ENCODE results near the gene KRT81.
"Not testable (repeated sequence)": the region's sequence is repeated elsewhere in the genome, so short reads cannot be mapped to it uniquely, and the experiment has no call there.

KRT81 gene

DNA sequence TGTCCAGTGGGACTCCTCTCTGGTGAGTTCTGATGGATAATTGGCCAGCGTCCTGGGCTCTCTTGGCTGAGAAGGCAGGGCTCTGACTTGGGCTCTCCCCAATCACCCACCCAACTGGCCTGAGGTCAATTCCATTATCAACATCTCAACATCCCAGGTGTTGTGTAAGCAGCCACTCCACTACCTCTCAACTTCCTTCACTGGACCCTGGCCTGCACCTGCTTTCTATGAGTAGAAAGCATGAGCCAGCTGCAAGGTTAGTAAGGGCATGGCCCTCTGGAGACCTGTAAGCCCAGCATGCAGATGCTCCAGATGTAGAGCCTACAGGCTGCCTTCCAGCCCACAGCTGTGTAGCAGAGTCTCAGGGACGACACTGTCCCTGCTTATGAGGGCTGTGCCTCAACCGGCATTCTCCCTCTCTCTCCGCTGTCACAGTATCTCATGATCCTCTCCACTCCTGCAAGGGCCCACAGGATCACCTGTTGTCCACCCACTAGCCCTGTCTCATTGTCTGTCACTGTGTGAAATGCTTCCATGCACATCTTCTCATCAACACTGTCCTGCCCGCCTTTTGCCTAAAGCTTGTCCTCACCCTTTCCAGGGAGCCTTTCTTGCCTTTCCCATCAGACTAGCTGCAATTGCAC, 5.4 kb upstream of the KRT81 start:
- DNase-seq (ENCODE audit: low read depth) = no peak

DNA sequence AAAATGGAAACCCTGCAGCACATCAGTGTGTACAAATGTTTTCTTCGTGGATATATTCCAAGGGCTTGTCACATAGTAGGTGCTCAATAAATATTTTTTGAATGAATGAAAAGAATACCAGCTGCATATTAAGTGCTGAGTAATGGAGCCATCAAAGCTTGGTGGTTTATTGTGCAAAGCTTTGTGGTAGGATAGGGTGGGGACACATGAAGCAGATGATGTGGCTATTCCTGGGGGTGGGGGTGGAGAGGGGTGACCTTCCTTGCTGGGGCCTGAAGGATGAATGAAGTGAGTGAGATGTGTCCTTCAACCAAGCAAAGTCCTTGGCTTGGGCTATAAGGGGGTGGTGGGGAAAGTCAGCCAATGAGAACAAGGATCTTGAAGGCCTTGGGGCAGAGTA, 4.3 kb upstream of the KRT81 start:
- no peak for DNase-seq (ENCODE audit: low read depth)

DNA sequence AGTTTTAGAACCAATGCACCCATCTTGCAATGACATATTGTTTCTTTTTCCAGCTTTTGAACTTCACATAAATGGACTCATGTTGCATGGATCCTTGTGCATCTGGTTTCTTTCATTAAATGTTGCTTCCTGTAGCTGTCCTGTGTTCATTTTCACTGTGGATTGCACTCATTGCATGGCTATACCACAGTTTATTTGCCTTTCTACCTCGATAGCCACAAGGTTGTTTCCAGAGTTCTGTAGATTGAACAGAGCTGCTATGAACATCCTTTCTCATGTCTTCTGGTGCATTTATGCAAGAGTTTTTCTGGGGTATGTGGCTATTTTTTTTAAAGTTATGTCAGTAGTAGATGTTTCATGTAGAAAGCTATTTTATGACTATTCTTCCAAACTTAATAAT, 3.5 kb upstream of the KRT81 start:
- DNase-seq (ENCODE audit: low read depth) = no peak

DNA sequence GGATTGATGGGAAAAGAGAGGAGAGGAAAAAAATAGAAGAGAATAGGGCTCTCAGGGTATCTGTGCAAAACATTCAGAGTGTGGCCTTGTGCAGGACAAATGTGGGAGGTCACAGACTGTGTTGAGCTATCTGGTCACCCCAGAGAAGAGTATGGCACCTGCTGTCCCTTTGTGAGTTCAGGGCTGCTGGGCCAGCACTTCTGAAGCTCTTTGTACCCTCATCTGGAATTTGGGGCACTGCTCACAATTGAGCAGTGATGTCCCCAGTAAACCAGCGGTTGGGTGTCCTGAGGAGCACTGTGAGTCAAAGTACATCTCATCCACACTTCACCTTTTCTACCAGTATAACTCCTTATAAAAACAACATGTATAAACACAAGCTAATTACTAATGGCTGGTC, 2.6 kb upstream of the KRT81 start:
- DNase-seq (ENCODE audit: low read depth) = no peak

DNA sequence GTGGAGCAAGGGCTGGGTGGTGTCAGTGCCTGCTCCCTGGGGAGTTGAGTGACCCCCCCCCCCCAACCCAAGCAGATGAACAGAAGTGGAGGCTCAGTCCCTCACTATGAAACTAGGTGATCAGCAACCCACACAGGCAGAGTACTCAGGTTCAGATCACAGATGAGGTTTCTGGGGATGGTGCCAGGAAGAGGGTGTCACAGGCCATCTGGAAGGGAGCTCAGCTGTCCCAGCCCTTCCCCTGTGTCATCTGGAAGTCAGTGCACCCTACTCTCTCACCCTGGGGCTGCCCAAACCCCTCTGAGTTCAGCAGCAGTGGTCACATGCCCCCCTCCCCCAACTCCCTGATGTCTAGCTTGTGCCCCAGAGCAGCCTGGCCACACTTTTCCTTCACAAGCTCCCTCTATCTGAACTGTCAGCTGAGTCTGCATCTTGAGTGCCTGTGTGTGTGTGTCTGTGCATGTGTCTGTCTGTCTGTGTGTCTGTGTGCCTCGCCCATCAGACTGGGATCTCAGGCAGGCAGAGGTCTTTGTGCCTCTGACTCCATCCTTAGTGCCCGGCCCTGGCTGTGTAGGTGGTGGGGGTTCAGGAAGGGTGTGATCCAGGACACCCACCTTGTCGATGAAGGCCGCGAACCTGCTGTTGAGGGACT, 725 bp downstream of the KRT81 start:
- DNase-seq (ENCODE audit: low read depth) = not testable (repeated sequence)

DNA sequence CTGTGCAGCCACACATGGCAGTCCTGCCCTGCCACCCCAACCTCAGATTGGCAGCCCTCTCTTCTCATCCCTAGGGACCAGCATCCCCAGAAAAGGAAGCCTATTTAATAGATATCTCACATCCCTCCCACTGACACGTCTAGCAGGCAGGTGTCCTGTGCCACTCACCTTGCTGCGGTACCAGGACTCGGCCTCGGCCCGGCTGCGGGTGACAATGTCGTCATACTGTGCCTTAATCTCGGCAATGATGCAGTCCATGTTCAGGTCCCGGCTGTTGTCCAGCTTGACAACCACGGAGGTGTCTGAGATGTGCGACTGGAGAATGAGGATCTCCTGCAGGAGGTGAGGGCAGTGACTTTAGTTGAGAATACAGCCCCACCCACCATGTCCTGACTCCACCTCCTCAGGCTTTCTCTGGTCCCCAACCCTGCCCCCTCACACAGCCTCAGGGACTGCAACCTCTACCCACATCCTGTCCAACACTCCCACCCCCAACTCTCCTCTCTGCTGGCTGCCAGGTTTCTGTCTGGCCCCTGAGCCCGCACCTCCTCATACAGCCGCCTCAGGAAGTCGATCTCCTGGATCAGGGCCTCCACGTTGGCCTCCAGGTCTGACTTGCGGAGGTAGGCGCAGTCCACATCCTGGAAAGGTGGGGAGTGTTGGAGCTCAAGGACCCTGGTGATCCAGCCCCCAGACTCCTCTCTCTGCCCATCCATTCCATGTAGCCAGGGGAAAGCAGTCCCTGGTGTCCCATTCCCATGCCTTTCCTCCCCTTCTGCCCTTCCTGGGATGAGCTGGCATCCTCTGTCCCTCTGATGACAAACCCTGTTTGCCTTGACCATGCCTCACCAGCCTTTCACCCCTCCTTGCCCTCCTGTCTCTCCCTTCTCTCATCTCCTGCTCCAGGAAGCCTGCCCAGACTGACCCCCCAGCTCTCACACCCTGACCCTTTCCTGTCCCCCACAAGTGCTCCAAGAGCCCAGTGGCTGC, 3.2 kb downstream of the KRT81 start:
- DNase-seq (ENCODE audit: low read depth) = peak; percentile 46

DNA sequence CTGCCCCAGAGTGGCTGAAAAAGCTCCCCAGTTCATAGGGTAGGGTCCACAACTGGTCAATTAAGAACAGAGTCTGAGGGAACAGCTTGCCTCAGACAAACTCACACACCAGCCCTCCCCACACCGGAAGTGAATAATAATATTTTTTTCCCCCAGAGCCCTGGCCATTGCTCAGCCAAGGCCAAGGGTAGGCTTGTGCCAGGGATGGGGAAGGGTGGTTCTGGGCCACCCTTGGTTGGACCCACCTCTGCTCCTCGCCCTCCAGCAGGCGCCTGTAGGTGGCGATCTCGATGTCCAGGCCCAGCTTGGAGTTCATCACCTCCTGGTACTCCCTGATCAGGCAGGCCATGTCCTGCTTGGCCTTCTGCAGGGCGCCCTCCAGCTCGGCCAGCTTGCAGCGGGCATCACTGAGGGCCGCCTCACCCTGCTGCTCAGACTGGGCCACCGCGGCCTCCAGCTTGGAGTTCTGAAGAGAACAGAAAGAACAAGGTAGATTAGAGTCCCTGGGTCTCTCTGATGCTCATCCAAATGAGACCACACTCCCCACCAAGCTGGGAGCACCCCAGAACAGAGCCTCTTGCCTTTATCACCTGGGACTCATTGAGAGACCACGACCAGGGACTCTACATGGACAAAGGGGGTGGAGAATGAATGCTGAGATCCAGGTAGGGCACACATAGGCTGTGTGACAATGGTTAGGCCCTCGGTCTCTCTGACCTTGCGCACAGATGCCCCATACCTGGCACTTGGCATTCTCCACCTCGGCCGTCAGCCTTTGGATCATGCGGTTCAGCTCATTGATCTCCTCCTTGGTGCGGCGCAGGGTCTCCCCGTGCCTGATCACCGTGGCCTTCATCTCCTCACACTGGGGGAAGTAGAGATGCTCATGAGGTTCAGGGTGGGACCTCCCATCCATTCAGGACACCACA, 4.2 kb downstream of the KRT81 start:
- DNase-seq (ENCODE audit: low read depth) = not testable (repeated sequence)

DNA sequence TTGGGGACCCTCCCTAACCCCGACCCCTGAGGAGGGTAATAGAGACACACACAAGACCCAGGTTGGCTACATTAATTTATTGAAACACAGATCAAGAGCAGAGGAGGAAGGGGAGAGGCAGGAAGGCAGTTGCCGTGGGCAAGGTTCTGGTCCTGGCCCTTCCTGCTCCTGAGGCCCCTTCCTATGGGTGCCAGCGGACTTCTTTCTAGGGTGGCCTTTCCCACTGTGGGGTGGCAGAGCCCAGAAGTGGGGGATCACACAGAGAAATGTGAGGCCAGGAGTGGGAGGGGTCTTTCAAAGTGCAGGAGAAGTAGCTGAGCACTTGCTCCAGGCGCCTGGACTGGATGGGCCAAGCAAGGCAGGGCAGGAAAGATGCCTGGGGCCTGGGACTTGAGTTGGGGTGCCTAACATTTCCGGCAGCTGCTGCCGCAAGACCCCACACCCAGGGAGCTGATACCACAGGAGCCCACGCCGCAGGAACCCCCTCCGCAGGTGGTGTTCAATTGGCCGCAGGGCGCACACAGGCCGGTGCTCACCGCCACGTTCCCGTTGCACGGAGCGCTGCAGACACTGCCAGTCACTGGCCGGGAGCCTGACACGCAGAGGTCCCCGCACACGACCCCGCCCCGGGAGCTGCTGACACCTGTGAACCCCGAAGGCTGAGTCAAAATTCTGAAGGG, 5.3 kb downstream of the KRT81 start:
- DNase-seq (ENCODE audit: low read depth) = no peak

DNA sequence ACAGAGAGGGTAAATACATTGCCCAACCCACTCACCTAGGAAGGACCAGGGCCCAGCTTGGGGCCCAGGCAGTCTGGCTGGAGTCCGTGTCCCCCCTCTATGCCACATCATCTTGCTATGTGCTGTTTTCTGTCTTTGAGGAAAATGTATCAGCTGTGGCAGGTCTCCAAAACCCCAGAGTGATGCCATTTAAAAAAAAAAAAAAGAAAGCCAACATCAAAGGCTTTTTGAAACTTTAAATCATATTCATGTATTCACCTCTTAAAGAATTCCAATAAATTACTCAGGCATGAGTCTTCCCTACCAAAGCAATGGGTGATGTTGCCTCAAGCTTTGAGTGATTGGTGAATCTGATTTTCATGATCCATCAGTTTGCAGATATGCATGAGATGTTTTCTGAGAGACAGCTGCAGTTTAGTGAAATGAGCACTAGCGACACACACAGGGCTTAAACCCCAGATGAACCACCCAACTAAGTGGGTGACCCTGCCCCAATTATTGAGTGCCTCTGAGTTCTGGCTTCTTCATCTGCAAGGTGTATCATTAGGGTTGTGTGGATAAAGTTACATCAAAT, 6.1 kb downstream of the KRT81 start:
- DNase-seq (ENCODE audit: low read depth) = peak; percentile 81

DNA sequence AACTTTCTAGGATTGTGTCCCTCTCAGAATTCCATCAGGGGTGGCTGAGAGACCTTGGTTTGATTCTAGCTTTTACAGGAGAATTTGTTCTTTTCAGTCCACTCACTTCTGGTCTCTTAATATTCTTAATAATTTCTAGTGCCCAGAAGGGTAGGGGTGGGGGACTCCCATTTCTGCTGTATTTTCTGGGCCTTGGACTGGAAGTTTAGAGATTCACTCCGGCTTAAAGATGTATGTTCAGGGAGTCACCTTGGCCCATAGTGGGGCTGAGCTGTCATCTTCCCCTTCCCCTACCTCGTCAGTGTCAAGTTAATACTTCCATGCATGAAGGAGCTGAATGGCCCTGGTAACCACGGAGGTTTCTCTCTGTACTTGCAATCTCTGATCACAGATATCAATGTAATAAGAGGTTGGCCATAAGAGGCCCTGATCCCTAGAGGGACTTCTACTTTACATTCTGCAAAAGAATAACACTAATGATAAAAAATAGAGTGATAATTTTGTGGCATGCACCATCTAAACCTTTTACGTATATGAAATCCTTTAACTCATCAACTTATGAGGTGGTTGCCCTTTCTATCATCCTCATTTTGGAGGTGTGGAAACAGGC, 6.7 kb downstream of the KRT81 start:
- DNase-seq (ENCODE audit: low read depth) = no peak

DNA sequence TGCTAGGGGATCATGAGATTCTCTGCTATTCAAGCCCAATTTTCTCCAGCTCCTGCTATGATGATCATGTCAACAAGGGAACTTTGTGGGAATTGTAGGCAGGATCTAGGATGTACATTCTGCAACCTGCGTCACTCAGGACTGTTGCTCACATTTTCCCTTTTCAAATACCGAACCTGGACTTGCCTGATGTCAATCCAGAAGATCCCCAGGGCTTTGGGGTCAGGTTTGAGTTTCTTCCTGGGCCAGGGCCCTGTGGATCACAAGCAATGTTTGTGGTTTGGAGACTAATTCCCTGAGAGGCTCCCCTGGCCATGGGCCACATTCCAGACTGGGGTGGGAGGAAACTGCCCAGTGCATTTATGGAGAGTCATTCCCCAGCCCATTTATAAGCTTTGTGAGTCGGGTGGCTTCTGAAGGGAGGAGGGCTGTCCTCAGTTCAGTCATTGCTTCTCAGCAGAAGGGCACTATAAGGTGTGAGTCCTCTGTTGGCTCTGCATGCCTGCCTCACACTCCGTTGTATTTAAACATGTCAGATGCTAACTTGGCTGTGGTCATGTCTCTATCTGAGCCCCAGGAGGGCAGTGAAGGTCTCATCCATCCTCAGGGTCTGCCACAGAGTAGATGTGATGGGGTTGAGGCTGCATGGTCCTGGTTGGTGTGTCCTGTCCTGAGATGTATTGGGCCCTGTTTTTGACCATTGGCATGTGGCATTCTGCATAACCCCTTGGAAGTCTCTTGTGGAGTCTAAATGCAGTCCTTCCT, 10.4 kb downstream of the KRT81 start:
- peak; percentile 99 for DNase-seq (ENCODE audit: low read depth)

DNA sequence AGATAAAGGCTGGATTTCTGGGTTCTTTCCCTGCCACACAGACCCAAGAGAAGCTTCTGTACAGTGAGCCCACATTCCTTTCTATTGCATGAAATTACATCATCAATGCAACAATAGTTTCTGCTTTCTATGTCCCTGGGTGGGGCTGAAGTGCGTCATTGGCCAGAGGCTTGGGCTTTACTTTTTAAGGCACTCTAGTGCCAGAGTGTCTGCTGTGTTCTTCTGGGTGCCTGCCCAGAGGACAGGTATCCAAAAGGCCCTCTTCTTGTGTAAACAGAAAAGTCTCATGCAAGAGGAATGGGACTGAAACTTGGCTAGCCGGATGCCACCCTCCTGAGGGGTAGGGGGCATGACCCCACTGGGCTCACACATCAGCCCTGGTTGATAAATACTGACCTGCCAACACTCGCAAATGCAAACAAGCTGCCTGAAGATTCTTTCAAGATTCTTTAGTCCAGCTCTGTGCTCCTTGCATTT, 11.0 kb downstream of the KRT81 start:
- DNase-seq (ENCODE audit: low read depth) = peak; percentile 96

DNA sequence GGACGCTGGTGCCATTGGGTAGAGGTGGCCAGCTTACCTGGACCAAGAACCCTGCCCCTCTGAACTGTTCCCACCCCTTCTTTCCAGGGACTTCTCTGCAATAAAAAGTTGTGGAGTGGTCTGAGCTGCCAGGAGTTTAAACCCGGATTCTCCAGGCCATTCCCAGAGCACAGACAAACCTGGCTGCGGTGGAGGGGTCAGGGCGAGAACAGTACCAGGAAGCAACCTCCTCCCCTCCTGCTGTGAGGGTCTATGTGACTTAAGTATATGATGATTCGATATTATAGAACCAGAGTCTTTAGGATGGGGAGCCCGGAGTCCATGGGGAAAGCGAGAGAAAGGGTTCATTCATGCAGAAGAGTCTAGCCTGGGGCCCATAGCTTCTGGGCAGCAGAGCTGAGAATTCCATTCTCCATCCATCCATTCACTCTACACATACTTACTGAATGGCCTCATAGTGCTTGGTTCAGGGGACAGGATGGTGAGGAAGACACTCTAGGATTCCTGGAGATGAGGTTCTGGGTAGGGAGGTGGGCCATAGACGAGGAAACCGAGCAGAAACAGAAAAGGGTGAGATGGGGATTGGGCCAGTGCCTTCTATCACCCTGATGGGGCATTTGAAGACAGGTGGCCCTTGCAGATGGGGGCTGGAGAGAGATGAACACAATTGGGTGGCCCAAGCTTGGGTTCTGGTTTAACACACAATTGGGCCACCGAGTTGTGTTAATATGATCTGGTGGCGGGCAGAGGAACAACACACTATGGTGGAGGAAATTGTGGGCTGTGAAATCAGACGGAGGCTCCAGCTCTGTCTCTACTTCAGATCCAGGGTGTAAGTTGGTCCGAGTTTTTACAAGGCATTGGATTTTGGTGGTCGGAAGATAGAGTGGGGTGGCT, 11.7 kb downstream of the KRT81 start:
- peak; percentile 75 for DNase-seq (ENCODE audit: low read depth)

DNA sequence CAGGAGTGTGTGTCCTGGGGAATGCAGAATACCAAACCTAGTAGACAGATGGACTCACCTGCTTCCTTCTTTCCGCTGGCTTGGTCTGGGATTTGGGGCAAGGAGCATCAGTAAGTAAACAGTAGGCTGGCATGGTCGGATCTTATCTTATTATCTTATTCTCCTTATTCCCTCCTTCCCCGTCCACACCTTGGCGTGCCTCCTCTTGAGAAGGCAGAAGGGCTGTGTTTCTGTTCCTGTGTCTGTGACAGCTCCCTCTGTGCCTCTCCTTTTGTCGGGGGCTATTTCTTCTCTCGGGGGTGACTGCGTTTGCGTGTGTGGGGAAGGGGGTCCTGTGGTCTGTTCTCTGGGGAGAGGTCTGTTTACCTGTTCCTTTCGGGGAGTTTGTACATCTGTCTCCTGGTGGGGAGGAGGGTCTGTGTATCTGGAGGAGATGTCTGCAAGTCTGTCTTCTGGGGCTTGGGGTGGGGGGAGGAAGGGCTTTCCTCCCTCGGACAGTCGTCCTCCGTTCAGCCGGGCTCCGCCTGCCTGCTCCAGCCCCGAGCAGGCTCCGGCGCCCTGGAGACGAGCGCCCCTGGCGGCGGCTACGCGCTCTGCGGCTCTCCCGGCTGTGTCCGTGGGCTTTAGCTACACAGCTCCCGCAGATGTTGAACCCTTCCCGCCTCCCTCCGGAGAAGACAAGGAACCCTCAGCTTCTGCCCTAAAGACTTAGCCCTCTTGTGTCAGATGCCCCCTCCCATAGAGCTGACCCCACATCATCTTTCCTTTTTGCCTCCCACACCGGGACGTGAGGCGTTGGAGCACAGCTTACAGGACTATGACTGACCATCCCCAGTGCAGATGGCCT, 12.5 kb downstream of the KRT81 start:
- DNase-seq (ENCODE audit: low read depth) = peak; percentile 79

DNA sequence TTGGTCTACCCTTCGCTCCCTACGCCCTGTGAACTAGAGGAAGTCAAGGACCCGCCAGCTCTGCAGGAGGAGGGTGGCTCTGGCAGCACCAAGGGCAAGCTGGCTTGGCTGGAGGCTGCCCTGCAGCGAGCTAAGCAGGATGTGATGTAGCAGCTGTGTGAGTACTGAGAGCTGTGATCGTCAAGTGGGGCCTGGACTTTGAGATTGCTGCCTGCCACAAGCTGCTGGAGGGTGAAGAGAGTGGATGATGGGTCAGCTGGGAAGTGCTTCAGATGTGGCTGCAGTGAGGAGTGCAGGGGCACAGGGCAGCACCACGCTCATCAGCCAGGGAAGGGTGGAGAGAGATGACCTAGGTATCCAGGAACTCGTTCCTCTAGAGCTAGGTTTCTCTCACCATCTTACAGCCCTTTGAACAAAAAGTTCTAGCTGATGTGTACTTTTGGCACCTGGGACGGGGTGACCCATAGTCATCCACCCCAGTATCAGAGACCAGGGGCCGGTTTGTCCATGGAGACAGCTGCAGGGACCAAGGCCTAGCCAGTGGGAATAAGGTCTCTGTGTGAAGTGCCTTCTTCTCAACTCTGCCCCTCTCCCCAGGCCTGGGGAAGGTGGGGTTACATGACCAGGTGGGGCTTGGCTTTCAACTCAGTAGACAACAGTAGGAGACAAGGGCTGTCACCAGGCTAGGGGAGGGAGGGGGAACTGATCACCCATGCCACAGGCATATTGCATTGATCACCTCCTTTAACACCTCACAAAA, 13.7 kb downstream of the KRT81 start:
- no peak for DNase-seq (ENCODE audit: low read depth)

DNA sequence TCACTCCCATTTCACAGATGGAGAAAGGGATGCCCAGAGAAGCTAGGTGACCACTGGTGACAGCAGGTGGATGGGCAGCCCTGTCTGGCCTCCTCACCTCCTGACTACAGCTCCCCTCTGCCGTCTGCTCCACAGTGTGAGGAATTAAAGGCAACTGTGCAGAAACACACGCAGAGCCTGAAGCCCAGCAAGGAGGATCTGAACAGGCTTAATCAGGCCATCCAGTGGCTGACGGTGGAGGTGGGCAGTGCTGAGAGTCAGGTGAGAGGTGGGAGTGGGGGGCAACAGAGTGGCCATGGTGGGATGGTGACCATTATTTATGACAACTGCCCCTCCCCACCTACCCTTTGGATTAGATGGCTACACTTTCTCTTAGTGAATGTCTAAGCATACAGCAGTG, 15.6 kb downstream of the KRT81 start:
- no peak for DNase-seq (ENCODE audit: low read depth)
